DOHH2 (cell line): ENCODE data around the gene HTR4.

Experiments used
- CTCF ChIP-seq: fragments of 200-600 bp; sonication (generic); IDR thresholded peaks from one replicate; pipeline ENCODE4 v1.5.1; 2014; ENCODE audit warnings: antibody characterized with exemption, mild to moderate bottlenecking, low read depth, low read length; ENCODE audit not compliant: poor library complexity, severe bottlenecking
- EZH2phosphoT487 ChIP-seq: fragments of 200-600 bp; sonication (generic); IDR thresholded peaks from 2 replicates; pipeline ENCODE4 v1.6.1; 2017; ENCODE audit warnings: borderline replicate concordance, mild to moderate bottlenecking, antibody characterized with exemption, low read length, moderate library complexity, mixed read lengths

GRCh38 chr5:148554621-148555020, 99.7 kb downstream of the HTR4 start:
- TF ChIP-seq CTCF (no peak), EZH2phosphoT487 (no peak)
